ENCODE results near the gene SH3PXD2A. TPM values are rescaled to one million over a fixed set of nuclear protein-coding genes. Genes with fewer than 3 reads are reported as not detected.

The SH3PXD2A gene
- total RNA-seq, 1 experiment from 2014 or later = 54.9 TPM

DNA sequence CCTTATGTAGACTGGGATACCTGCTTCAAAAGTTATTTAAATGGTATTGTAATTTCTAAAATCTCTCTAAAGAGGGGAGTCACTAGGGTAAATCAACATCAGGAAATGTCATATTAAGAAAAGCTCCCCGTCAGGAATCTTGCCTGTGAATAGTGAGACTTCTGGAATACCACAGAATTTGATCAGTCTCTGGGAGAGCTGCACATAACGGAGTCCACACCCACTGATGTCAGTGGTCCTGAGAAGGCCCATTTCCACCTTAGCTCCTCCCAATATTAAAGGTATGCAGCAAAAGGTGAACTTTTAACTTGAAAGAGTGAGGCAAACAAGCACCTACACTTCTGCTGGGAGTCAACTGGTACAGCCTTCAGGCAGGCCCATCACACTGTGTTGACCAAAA lies 35.3 kb upstream of the SH3PXD2A start:
- no peak for DNase-seq (ENCODE audit: low spot score)
- no peak overlapping the region for H3K27ac ChIP-seq (ENCODE audit: low read depth, low read length, poor library complexity, severe bottlenecking)
- BruUV-seq (replicated peaks) = no TSS peak
- ChIA-PET POLR2A (ENCODE audit: low non-redundant PET) (no interaction called here), CTCF (no interaction called here)
- H3K4me1 ChIP-seq (ENCODE audit: insufficient read depth, low read length, poor library complexity, severe bottlenecking) = no peaks in the 10 kb centered on the region
- H3K36me3 ChIP-seq (ENCODE audit: insufficient read depth, low read length, poor library complexity, severe bottlenecking) = no peaks in the 10 kb centered on the region
- TF ChIP-seq EZH2 (IDR thresholded peaks at IDR 0.05; ENCODE audit: borderline replicate concordance, low read depth, low read length, poor library complexity, severe bottlenecking) = no peak
- TF ChIP-seq, protein P1, sequence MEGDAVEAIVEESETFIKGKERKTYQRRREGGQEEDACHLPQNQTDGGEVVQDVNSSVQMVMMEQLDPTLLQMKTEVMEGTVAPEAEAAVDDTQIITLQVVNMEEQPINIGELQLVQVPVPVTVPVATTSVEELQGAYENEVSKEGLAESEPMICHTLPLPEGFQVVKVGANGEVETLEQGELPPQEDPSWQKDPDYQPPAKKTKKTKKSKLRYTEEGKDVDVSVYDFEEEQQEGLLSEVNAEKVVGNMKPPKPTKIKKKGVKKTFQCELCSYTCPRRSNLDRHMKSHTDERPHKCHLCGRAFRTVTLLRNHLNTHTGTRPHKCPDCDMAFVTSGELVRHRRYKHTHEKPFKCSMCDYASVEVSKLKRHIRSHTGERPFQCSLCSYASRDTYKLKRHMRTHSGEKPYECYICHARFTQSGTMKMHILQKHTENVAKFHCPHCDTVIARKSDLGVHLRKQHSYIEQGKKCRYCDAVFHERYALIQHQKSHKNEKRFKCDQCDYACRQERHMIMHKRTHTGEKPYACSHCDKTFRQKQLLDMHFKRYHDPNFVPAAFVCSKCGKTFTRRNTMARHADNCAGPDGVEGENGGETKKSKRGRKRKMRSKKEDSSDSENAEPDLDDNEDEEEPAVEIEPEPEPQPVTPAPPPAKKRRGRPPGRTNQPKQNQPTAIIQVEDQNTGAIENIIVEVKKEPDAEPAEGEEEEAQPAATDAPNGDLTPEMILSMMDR (conservative IDR thresholded peaks at IDR 0.05; ENCODE audit: low read depth, low read length) = no peak
- no peaks in the 10 kb centered on the region for H3K27me3 ChIP-seq (replicated peaks; ENCODE audit: insufficient read depth, low read depth, low read length, poor library complexity)
- intact Hi-C loops (cut with micrococcal nuclease; ENCODE audit: unreplicated experiment) = no loop called here
- H3K4me3 ChIP-seq (ENCODE audit: low read depth, low read length, poor library complexity, severe bottlenecking) = no peak overlapping the region
- H3K9me3 ChIP-seq (ENCODE audit: low read depth, low read length, poor library complexity, severe bottlenecking) = no peaks in the 10 kb centered on the region

DNA sequence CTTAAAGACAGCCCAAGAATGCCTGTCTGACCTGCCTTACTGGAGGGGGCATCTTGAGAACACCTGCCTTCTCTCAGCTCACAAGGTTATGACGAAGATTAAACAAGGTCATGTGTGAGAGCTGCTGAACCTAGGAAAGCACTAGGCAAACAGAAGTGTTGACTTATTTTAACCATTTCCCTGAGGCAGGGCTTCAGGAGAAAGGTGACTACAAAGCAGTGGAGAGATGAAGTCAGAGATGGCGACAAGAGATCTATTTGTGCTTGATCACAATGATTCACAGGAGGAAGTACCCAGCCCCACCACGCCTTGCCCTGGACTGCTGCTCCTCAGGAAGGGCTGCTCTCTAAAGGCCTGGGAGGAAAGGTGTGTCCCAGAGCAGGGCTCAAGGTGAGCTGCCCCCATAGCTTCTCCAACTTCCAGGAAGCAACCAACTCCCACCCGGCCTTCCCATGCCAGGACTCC lies 34.9 kb upstream of the SH3PXD2A start:
- Histone ChIP-seq H3K4me1 (ENCODE audit: insufficient read depth, low read length, poor library complexity, severe bottlenecking) (no peaks in the 10 kb centered on the region), H3K4me3 (ENCODE audit: low read depth, low read length, poor library complexity, severe bottlenecking) (no peak overlapping the region), H3K27ac (ENCODE audit: low read depth, low read length, poor library complexity, severe bottlenecking) (no peak overlapping the region), H3K36me3 (ENCODE audit: insufficient read depth, low read length, poor library complexity, severe bottlenecking) (no peaks in the 10 kb centered on the region), H3K27me3 (replicated peaks; ENCODE audit: insufficient read depth, low read depth, low read length, poor library complexity) (no peaks in the 10 kb centered on the region), H3K9me3 (ENCODE audit: low read depth, low read length, poor library complexity, severe bottlenecking) (no peaks in the 10 kb centered on the region)
- DNase-seq (ENCODE audit: low spot score) = no peak
- TF ChIP-seq, protein P1 (conservative IDR thresholded peaks at IDR 0.05; ENCODE audit: low read depth, low read length) = no peak
- TF ChIP-seq EZH2 (IDR thresholded peaks at IDR 0.05; ENCODE audit: borderline replicate concordance, low read depth, low read length, poor library complexity, severe bottlenecking) = no peak
- CTCF ChIA-PET = no interaction called here
- intact Hi-C loops (cut with micrococcal nuclease; ENCODE audit: unreplicated experiment) = no loop called here
- BruUV-seq (replicated peaks) = no TSS peak
- POLR2A ChIA-PET (ENCODE audit: low non-redundant PET) = no interaction called here

DNA sequence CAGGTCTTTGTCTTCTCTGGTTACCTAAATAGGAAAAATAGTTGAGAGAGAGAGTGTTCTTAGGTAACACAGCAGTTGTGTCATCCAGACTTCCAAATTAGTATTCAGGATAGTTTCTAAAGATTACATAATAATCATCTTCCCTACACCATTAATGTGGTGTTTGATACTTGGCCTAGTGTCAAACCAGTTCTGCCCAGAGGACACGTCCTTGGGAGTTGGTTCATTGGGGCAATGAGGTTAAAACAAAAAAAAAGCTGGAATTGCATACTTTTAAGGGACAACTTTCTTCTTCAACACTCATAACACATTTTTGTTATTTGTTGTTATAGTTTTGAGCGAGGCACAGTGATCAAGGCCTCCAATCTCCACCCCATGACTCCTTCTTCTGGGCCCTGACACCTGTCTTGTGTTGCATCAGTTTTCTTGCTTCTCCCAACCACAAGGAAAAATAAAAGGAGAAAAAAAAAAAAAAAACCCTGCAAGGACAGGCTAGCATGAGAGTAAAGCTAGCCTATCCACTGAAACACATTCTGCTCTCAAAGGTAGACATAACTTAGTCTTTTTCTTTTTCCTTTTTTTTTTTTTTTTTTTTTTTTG lies 33.8 kb upstream of the SH3PXD2A start:
- Histone ChIP-seq H3K27me3 (replicated peaks; ENCODE audit: insufficient read depth, low read depth, low read length, poor library complexity) (no peaks in the 10 kb centered on the region), H3K36me3 (ENCODE audit: insufficient read depth, low read length, poor library complexity, severe bottlenecking) (no peaks in the 10 kb centered on the region), H3K4me3 (ENCODE audit: low read depth, low read length, poor library complexity, severe bottlenecking) (no peak overlapping the region), H3K9me3 (ENCODE audit: low read depth, low read length, poor library complexity, severe bottlenecking) (no peaks in the 10 kb centered on the region), H3K4me1 (ENCODE audit: insufficient read depth, low read length, poor library complexity, severe bottlenecking) (no peaks in the 10 kb centered on the region), H3K27ac (ENCODE audit: low read depth, low read length, poor library complexity, severe bottlenecking) (no peak overlapping the region)
- CTCF ChIA-PET = interaction anchor here (0.6 to 0.7 kb wide), 5 partner anchors 13 to 766 kb away, joined by 3 to 5 read pairs (median 3); no protein-coding TSS in a partner anchor
- BruUV-seq (replicated peaks) = no TSS peak
- POLR2A ChIA-PET (ENCODE audit: low non-redundant PET) = interaction anchor here (0.6 kb wide), 1 partner anchor 21 kb away, joined by 5 read pairs; no protein-coding TSS in a partner anchor
- TF ChIP-seq, protein P1 (conservative IDR thresholded peaks at IDR 0.05; ENCODE audit: low read depth, low read length) = no peak
- intact Hi-C loops (cut with micrococcal nuclease; ENCODE audit: unreplicated experiment) = loop anchor here (5.0 kb wide), 2 partner anchors 138 to 378 kb away; partner anchors contain the start of gene GSTO2
- DNase-seq (ENCODE audit: low spot score) = no peak
